GM23338 (cell line): ENCODE measurements around the gene FAM161B. TPM values are rescaled to one million over a fixed set of nuclear protein-coding genes. Genes with fewer than 3 reads are reported as not detected.

Experiments
- ATAC-seq: fragments of 200-7000 bp; cut with Tn5 transposase; 3 replicates; pipeline ENCODE4 v1.9.1; 2020
- DNase-seq: peaks from one replicate; pipeline ENCODE4 v3.0.0-alpha.2; 2015; ENCODE audit warnings: low spot score
- H2AFZ ChIP-seq: fragments of 200-600 bp; sonication (generic); 2 replicates; pipeline ENCODE4 v1.8.0; 2016; ENCODE audit warnings: antibody characterized with exemption, mild to moderate bottlenecking, moderate library complexity
- H3F3A ChIP-seq: fragments of 200-600 bp; sonication (generic); replicated peaks from 2 replicates; pipeline ENCODE4 v1.8.0; 2017; ENCODE audit warnings: antibody characterized with exemption, mixed run types, low read depth
- H3K27ac ChIP-seq: fragments of 200-600 bp; sonication (generic); 2 replicates; pipeline ENCODE4 v1.6.1; 2016; ENCODE audit warnings: low read depth
- H3K27me3 ChIP-seq: fragments of 200-600 bp; sonication (generic); 2 replicates; pipeline ENCODE4 v1.8.0; 2016; ENCODE audit warnings: mild to moderate bottlenecking, mixed run types, moderate library complexity; ENCODE audit not compliant: insufficient read depth
- H3K36me3 ChIP-seq: fragments of 200-600 bp; sonication (generic); 2 replicates; pipeline ENCODE4 v1.8.0; 2016; ENCODE audit warnings: mild to moderate bottlenecking; ENCODE audit not compliant: insufficient read depth
- H3K4me1 ChIP-seq: fragments of 200-600 bp; sonication (generic); 2 replicates; pipeline ENCODE4 v1.8.0; 2016; ENCODE audit warnings: mild to moderate bottlenecking, moderate library complexity; ENCODE audit not compliant: insufficient read depth
- H3K4me2 ChIP-seq: fragments of 200-600 bp; sonication (generic); 2 replicates; pipeline ENCODE4 v1.7.1; 2017; ENCODE audit warnings: mixed run types
- H3K4me3 ChIP-seq: fragments of 200-600 bp; sonication (generic); 2 replicates; pipeline ENCODE4 v1.6.1; 2016; ENCODE audit warnings: mixed run types
- H3K79me2 ChIP-seq: fragments of 200-600 bp; sonication (generic); replicated peaks from 2 replicates; pipeline ENCODE4 v1.8.0; 2017; ENCODE audit warnings: mild to moderate bottlenecking; ENCODE audit not compliant: insufficient read depth
- H3K9me2 ChIP-seq: fragments of 200-600 bp; sonication (generic); 2 replicates; pipeline ENCODE4 v1.8.0; 2017; ENCODE audit not compliant: insufficient read depth
- H4K20me1 ChIP-seq: fragments of 200-600 bp; sonication (generic); replicated peaks from 2 replicates; pipeline ENCODE4 v1.8.0; 2017; ENCODE audit warnings: mild to moderate bottlenecking; ENCODE audit not compliant: insufficient read depth
- H3K27ac Mint-ChIP-seq: 2 replicates; pipeline ENCODE4 v1.8.0; 2020; ENCODE audit warnings: inconsistent platforms, mild to moderate bottlenecking, moderate library complexity, mixed read lengths
- H3K27me3 Mint-ChIP-seq: 3 replicates; pipeline ENCODE4 v1.8.0; 2022; ENCODE audit warnings: low read depth, mild to moderate bottlenecking, moderate library complexity, mixed read lengths, inconsistent platforms; ENCODE audit not compliant: insufficient read depth, poor library complexity
- H3K36me3 Mint-ChIP-seq: 3 replicates; pipeline ENCODE4 v1.8.0; 2021; ENCODE audit warnings: low read depth, mild to moderate bottlenecking, inconsistent platforms, moderate library complexity, mixed read lengths
- H3K4me1 Mint-ChIP-seq: 3 replicates; pipeline ENCODE4 v1.8.0; 2020; ENCODE audit warnings: mild to moderate bottlenecking, inconsistent platforms, mixed read lengths
- H3K4me3 Mint-ChIP-seq: 3 replicates; pipeline ENCODE4 v1.8.0; 2021; ENCODE audit warnings: moderate library complexity, mild to moderate bottlenecking, inconsistent platforms, mixed read lengths
- H3K9me3 Mint-ChIP-seq: 3 replicates; pipeline ENCODE4 v1.8.0; 2020; ENCODE audit warnings: moderate library complexity, mild to moderate bottlenecking, inconsistent platforms, mixed read lengths
- CREB1 ChIP-seq: fragments of 250-450 bp; sonication (Bioruptor Pico); IDR thresholded peaks from 2 replicates; pipeline ENCODE4 v1.5.0; 2020; ENCODE audit warnings: low read depth, mild to moderate bottlenecking, moderate library complexity
- EZH2 ChIP-seq: fragments of 200-600 bp; sonication (generic); IDR thresholded peaks from one replicate; pipeline ENCODE4 v1.8.0; 2017; ENCODE audit warnings: antibody characterized with exemption, mild to moderate bottlenecking, low read depth; ENCODE audit not compliant: unreplicated experiment
- EZH2phosphoT487 ChIP-seq: fragments of 200-600 bp; sonication (generic); IDR thresholded peaks from one replicate; pipeline ENCODE4 v1.8.1; 2018; ENCODE audit warnings: antibody characterized with exemption; ENCODE audit not compliant: unreplicated experiment
- JUNB ChIP-seq: IDR thresholded peaks from one replicate; pipeline ENCODE4 v1.6.1; 2016; ENCODE audit warnings: antibody characterized with exemption; ENCODE audit not compliant: unreplicated experiment
- NANOG ChIP-seq: IDR thresholded peaks from 2 replicates; pipeline ENCODE4 v1.6.1; 2016; ENCODE audit warnings: antibody characterized with exemption, borderline replicate concordance
- ZNF331 ChIP-seq: fragments of 250-450 bp; sonication (Bioruptor Pico); IDR thresholded peaks from 2 replicates; pipeline ENCODE4 v1.5.0; 2020; ENCODE audit warnings: low read depth, mild to moderate bottlenecking, moderate library complexity
- polyA plus RNA-seq: library from polyadenylated mRNA; unstranded; fragments of >200 nt; fragmentation: Nextera tagmentation; extraction: Ambion mirVana; gene quantifications from 2 replicates; pipeline ENCODE4 v1.2.1, GENCODE V29; 2016
- total RNA-seq: library from RNA; depleted of rRNA; stranded (reverse); fragments of >200 nt; shearing (Covaris generic); gene quantifications from 2 replicates; pipeline ENCODE4 v1.2.3, GENCODE V29; 2014
- TF ChIP-seq, protein P1 (sequence below): IDR thresholded peaks from one replicate; pipeline ENCODE4 v1.6.1; 2018; ENCODE audit warnings: antibody characterized with exemption; ENCODE audit not compliant: unreplicated experiment
- TF ChIP-seq, protein P2 (sequence below): fragments of 250-450 bp; sonication (Bioruptor Pico); IDR thresholded peaks from 2 replicates; pipeline ENCODE4 v1.5.0; 2020; ENCODE audit warnings: mild to moderate bottlenecking, moderate library complexity
- TF ChIP-seq, protein P3 (sequence below): IDR thresholded peaks from 2 replicates; pipeline ENCODE4 v1.6.1; 2016; ENCODE audit warnings: antibody characterized with exemption

Gene FAM161B
- total and polyA plus RNA-seq, 2 experiments from 2014 or later: 0.28 to 2.8 TPM

DNA sequence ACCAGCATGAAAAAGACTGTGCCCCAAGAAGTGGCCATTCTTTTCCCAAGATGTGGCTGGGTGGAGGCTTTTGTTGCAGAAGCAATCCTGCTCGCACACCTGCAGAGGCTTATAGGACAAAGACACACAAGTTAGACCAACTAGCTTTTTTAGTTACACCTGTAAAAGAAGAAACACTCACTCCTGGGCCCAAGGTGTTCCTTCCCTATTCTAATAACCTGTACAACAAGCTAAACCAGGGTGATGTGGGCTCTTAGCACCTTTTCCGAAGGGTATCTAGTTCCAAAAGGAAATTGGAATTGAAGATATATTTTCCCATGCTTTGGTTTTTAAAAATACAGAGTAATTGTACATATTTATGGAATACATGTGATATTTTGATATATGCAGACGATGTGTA, 38.2 kb upstream of the FAM161B start (continued):
- TF ChIP-seq, protein P1, sequence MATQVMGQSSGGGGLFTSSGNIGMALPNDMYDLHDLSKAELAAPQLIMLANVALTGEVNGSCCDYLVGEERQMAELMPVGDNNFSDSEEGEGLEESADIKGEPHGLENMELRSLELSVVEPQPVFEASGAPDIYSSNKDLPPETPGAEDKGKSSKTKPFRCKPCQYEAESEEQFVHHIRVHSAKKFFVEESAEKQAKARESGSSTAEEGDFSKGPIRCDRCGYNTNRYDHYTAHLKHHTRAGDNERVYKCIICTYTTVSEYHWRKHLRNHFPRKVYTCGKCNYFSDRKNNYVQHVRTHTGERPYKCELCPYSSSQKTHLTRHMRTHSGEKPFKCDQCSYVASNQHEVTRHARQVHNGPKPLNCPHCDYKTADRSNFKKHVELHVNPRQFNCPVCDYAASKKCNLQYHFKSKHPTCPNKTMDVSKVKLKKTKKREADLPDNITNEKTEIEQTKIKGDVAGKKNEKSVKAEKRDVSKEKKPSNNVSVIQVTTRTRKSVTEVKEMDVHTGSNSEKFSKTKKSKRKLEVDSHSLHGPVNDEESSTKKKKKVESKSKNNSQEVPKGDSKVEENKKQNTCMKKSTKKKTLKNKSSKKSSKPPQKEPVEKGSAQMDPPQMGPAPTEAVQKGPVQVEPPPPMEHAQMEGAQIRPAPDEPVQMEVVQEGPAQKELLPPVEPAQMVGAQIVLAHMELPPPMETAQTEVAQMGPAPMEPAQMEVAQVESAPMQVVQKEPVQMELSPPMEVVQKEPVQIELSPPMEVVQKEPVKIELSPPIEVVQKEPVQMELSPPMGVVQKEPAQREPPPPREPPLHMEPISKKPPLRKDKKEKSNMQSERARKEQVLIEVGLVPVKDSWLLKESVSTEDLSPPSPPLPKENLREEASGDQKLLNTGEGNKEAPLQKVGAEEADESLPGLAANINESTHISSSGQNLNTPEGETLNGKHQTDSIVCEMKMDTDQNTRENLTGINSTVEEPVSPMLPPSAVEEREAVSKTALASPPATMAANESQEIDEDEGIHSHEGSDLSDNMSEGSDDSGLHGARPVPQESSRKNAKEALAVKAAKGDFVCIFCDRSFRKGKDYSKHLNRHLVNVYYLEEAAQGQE: no peak
- TF ChIP-seq NANOG: no peak

DNA sequence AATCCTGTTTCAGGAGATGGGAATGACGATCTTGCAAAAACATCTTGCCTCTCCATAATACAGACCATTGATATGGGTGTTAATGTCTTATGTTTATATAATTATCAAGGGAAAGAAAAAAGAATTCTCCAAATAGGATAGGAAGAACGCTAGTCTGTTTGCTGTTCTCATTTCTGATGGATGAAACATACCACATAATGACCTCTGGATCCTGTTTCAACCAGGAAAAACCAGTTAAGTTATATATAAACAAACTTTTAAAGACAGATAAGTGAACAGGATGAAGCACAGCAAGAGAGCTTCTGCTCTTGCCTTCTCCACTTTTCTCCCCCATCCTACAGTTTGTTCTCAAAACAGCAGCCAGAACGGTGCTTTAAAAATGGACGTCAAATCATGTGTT, 28.0 kb upstream of the FAM161B start:
- Histone ChIP-seq H3K4me2 (no peak overlapping the region), H3K27ac (no peak overlapping the region), H3K79me2 (no peaks in the 10 kb centered on the region), H3K9me2 (no peaks in the 10 kb centered on the region), H4K20me1 (no peaks in the 10 kb centered on the region; the same call in 1 of the 2 replicates), H3K4me3 (no peak overlapping the region), H2AFZ (no peak overlapping the region), H3K36me3 (no peaks in the 10 kb centered on the region), H3K4me1 (no peaks in the 10 kb centered on the region), H3F3A (no peaks in the 10 kb centered on the region), H3K27me3 (no peaks in the 10 kb centered on the region)
- no peak for ATAC-seq
- Mint-ChIP-seq H3K27me3 (peaks cover 2% of the 10 kb centered on the region), H3K27ac (no peak overlapping the region), H3K9me3 (no peaks in the 10 kb centered on the region), H3K4me3 (no peak overlapping the region), H3K4me1 (peaks cover 1% of the 10 kb centered on the region; the same call in 1 of the 3 replicates), H3K36me3 (no peaks in the 10 kb centered on the region)
- TF ChIP-seq EZH2 (no peak), JUNB (no peak), CREB1 (no peak), NANOG (no peak), ZNF331 (CRISPR knock-in tag) (no peak), EZH2phosphoT487 (no peak)
- TF ChIP-seq, protein P1: no peak
- TF ChIP-seq, protein P2, sequence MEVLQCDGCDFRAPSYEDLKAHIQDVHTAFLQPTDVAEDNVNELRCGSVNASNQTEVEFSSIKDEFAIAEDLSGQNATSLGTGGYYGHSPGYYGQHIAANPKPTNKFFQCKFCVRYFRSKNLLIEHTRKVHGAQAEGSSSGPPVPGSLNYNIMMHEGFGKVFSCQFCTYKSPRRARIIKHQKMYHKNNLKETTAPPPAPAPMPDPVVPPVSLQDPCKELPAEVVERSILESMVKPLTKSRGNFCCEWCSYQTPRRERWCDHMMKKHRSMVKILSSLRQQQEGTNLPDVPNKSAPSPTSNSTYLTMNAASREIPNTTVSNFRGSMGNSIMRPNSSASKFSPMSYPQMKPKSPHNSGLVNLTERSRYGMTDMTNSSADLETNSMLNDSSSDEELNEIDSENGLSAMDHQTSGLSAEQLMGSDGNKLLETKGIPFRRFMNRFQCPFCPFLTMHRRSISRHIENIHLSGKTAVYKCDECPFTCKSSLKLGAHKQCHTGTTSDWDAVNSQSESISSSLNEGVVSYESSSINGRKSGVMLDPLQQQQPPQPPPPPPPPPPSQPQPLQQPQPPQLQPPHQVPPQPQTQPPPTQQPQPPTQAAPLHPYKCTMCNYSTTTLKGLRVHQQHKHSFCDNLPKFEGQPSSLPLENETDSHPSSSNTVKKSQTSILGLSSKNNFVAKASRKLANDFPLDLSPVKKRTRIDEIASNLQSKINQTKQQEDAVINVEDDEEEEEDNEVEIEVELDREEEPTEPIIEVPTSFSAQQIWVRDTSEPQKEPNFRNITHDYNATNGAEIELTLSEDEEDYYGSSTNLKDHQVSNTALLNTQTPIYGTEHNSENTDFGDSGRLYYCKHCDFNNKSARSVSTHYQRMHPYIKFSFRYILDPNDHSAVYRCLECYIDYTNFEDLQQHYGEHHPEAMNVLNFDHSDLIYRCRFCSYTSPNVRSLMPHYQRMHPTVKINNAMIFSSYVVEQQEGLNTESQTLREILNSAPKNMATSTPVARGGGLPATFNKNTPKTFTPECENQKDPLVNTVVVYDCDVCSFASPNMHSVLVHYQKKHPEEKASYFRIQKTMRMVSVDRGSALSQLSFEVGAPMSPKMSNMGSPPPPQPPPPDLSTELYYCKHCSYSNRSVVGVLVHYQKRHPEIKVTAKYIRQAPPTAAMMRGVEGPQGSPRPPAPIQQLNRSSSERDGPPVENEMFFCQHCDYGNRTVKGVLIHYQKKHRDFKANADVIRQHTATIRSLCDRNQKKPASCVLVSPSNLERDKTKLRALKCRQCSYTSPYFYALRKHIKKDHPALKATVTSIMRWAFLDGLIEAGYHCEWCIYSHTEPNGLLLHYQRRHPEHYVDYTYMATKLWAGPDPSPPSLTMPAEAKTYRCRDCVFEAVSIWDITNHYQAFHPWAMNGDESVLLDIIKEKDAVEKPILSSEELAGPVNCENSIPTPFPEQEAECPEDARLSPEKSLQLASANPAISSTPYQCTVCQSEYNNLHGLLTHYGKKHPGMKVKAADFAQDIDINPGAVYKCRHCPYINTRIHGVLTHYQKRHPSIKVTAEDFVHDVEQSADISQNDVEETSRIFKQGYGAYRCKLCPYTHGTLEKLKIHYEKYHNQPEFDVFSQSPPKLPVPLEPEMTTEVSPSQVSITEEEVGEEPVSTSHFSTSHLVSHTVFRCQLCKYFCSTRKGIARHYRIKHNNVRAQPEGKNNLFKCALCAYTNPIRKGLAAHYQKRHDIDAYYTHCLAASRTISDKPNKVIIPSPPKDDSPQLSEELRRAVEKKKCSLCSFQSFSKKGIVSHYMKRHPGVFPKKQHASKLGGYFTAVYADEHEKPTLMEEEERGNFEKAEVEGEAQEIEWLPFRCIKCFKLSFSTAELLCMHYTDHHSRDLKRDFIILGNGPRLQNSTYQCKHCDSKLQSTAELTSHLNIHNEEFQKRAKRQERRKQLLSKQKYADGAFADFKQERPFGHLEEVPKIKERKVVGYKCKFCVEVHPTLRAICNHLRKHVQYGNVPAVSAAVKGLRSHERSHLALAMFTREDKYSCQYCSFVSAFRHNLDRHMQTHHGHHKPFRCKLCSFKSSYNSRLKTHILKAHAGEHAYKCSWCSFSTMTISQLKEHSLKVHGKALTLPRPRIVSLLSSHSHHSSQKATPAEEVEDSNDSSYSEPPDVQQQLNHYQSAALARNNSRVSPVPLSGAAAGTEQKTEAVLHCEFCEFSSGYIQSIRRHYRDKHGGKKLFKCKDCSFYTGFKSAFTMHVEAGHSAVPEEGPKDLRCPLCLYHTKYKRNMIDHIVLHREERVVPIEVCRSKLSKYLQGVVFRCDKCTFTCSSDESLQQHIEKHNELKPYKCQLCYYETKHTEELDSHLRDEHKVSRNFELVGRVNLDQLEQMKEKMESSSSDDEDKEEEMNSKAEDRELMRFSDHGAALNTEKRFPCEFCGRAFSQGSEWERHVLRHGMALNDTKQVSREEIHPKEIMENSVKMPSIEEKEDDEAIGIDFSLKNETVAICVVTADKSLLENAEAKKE (CRISPR knock-in tag): no peak
- TF ChIP-seq, protein P3, sequence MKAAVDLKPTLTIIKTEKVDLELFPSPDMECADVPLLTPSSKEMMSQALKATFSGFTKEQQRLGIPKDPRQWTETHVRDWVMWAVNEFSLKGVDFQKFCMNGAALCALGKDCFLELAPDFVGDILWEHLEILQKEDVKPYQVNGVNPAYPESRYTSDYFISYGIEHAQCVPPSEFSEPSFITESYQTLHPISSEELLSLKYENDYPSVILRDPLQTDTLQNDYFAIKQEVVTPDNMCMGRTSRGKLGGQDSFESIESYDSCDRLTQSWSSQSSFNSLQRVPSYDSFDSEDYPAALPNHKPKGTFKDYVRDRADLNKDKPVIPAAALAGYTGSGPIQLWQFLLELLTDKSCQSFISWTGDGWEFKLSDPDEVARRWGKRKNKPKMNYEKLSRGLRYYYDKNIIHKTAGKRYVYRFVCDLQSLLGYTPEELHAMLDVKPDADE: no peak
- no peak for DNase-seq
